A172 (cell line): ENCODE results near the gene NCAN. TPM values are rescaled to one million over a fixed set of nuclear protein-coding genes. Genes with fewer than 3 reads are reported as not detected.

Source experiments
- DNase-seq: peaks from one replicate; pipeline ENCODE4 v3.0.0-alpha.2; 2015; ENCODE audit warnings: low spot score
- total RNA-seq: library from RNA; depleted of rRNA; stranded (reverse); fragments of >200 nt; shearing (Covaris generic); gene quantifications from 2 replicates; pipeline ENCODE4 v1.2.3, GENCODE V29; 2014; rRNA removed

Gene NCAN
- total RNA-seq, 1 experiment from 2014 or later, result not detected

- DNase-seq, result no peak
Measured at GRCh38 chr19:19285686-19286085, 73.9 kb downstream of the NCAN start.

GRCh38 chr19:19292607-19293006 lies 80.8 kb downstream of the NCAN start:
- DNase-seq, result no peak

DNA sequence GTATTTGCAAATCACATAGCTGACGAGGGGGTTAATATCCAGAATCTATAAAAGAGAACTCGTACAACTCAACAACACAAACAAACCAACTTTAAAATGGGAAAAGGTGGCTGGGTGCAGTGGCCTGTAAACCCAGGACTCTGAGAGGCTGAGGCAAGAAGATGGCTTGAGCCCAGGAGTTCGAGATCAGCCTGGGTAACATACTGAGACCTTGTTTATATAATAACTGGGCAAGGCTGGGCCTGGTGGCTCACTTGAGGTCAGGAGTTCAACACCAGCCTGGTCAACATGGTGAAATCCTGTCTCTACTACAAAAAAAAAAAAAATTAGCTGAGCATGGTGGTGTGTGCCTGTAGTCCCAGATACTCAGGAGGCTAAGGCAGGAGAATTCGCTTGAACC lies 83.2 kb downstream of the NCAN start:
- DNase-seq, result no peak

DNA sequence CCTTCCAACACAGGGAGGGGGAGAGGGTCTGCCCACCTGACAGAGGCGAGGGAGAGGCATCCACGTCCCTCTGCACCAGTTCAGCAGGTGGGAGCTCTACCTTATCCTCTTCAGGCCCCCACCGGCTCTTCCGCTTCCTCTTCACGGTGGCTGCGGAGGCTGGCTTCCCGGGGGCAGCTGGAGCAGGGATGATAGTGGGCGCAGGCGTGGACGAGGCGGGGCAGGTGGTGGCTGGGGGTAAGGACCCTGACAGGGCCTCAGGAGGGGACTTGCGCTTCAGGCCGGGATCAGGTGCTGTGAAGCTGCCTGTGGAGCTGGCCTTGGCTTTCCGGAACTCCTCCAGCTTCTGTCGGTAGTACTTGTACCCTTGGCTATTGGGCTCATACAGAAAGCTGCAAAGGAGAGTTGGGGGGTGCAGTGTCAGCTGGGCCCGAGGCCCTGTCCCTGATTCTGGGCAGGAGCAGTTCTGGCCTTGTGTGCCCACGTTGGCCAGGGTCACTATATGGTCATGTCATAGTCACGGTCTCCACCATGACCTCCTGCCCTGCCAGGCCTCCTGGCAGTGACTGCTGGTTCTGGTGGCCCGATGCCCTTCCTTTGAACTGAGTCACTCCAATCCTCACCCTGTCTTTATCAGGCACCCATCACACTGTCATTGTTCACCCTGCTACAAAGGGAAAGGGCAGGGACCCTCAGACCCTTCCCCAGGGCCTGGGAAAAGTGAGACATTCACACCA lies 85.4 kb downstream of the NCAN start:
- no peak for DNase-seq

DNA sequence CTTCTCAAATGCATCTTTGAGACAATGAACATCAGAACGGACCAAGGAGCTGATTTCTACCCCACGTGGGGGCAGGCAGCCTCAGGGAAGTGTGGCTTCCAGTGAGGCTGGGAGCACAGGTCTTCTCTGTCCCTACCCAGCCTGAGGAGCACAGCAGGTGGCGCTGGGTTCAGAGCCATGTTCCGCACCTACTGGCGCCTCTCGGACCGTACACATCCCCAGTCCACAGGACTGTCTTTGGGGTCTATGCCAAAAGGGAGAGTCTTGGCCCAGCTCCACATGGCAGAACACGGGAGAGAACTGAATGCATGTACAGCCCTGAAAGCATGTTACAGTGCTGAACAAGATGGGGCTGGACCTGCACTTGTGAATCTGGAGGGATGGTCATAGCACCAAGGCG lies 86.0 kb downstream of the NCAN start:
- DNase-seq, result no peak

GRCh38 chr19:19300613-19301012 lies 88.9 kb downstream of the NCAN start:
- no peak for DNase-seq

Other genes with a start within 250 kb of the NCAN start
- 47.7 and 48.9 TPM in 2 replicates for gene SUGP2, start 178.4 kb upstream of the NCAN start, total RNA-seq
- 77.1 and 79.5 TPM in 2 replicates for gene ARMC6, start 178.4 kb upstream of the NCAN start, total RNA-seq
- gene SLC25A42, start 148.0 kb upstream of the NCAN start, total RNA-seq, result 4.0 and 5.0 TPM in 2 replicates
- gene TMEM161A, start 73.5 kb upstream of the NCAN start, total RNA-seq, result 29.1 and 31.5 TPM in 2 replicates
- not detected in 2 replicates for gene MEF2B, start 41.7 kb upstream of the NCAN start, total RNA-seq
- 22.0 and 25.6 TPM in 2 replicates for gene BORCS8, start 19.8 kb upstream of the NCAN start, total RNA-seq
- 122 TPM in 2 replicates for gene RFXANK, start 19.7 kb upstream of the NCAN start, total RNA-seq
- gene NR2C2AP, start 8.5 kb upstream of the NCAN start, total RNA-seq, result 30.3 and 30.6 TPM in 2 replicates
- not detected in 2 replicates for gene TM6SF2, start 61.3 kb downstream of the NCAN start, total RNA-seq
- gene SUGP1, start 108.6 kb downstream of the NCAN start, total RNA-seq, result 24.0 and 34.2 TPM in 2 replicates
- 23.8 and 24.0 TPM in 2 replicates for gene MAU2, start 108.9 kb downstream of the NCAN start, total RNA-seq
- 62.1 and 84.0 TPM in 2 replicates for gene GATAD2A, start 193.7 kb downstream of the NCAN start, total RNA-seq